ENCODE results near the gene BRI3.
A peak's percentile ranks its signal among the peaks of the same experiment; 100 is the strongest.

Gene BRI3

GRCh38 chr7:98252425-98253054 lies 28.9 kb upstream of the BRI3 start:
- no peak for DNase-seq (ENCODE audit: low read depth)

DNA sequence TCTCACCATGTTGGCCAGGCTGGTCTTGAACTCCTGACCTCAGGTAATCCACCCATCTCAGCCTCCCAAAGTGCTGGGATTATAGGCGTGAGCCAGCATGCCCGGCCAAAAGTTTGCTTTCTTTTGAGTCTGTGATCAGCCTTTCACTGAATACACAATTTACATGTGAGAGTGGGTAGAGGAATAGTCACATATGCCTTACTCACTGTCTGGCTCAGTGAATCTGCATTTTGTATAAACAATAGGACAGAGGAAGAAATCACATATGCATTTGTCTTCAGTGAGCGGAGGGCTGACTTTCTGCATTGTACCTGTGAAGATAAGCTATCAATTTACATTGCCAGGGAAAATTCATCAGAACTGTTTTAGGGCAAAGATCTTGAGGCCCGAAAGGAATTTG lies 27.0 kb upstream of the BRI3 start:
- no peak for DNase-seq (ENCODE audit: low read depth)

- no peak for DNase-seq (ENCODE audit: low read depth)
Observed at GRCh38 chr7:98254951-98255610, 26.4 kb upstream of the BRI3 start.

DNA sequence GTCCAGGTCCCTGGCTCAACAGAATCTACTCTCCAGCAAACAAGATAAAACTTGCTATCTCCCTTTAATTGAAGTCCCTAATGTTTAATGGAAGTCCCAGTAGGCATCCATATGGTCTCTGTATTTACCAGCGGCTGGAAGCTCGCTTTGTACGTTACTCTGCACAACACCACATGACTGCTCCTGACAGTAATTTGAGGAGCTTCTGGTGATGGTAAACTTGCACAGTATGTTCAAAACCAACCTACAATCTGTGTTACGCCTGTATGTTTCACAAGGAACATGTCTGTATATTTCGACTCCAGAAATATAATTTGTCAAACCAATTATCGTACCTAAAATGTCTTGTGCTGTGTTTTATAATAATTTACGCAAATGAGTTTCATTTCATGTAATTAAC lies 25.1 kb upstream of the BRI3 start:
- no peak for DNase-seq (ENCODE audit: low read depth)

DNA sequence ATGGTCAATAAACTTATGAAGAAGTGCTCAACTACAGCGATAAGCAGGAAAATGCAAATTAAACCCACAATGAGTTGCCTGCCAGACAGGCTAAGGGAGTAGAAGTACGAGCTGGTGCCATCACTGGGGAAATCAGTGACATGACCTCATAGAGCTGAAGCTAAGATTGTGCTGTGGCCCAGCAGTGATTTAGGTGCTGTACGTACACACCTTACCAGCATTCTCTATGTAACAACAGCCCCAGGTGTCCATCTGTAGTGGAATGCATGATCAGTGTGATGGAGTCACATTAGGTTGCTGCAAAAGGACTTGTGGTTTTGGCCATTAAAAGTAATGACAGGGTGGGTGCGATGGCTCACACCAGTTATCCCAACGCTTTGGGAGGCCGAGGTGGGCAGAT lies 23.8 kb upstream of the BRI3 start:
- DNase-seq (ENCODE audit: low read depth) = no peak

- no peak for DNase-seq (ENCODE audit: low read depth)
Observed at GRCh38 chr7:98265841-98266271, 15.6 kb upstream of the BRI3 start.

DNA sequence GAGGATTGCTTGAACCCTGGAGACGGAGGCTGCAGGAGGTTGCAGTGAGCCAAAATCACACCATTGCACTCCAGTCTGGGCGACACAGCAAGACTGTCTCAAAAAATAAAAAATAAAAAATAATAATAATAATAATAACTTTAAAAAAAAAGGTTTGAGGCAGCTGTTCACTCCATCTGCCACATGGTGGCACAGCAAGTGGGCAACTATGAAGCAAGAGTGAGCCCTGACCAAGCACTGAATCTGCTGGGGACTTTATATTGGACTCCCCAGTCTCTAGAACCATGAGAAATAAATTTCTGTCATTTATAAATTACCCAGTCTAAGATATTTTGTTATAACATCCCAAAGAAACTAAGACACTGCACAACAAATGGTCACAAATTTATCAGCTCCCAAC lies 14.6 kb upstream of the BRI3 start:
- no peak for DNase-seq (ENCODE audit: low read depth)

DNA sequence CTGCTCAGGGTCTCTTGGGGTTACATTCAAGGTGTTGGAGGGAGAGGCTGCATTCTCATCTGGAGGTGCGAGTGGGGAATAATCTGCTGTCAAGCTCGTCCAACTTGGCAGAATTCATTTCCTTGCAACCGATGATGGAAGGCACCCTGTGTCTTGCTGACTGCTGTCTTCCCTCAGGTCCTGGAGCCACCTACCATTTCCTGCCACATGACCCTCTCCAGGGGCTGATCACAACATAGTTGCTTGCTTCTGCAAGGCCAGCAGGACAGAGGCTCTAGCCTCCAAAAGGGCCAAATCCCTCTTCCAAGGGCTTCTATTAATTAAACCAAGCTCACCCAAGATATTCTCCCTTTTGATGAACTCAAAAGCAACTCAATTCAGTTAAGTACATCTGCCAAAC lies 14.2 kb upstream of the BRI3 start:
- DNase-seq (ENCODE audit: low read depth) = no peak

DNA sequence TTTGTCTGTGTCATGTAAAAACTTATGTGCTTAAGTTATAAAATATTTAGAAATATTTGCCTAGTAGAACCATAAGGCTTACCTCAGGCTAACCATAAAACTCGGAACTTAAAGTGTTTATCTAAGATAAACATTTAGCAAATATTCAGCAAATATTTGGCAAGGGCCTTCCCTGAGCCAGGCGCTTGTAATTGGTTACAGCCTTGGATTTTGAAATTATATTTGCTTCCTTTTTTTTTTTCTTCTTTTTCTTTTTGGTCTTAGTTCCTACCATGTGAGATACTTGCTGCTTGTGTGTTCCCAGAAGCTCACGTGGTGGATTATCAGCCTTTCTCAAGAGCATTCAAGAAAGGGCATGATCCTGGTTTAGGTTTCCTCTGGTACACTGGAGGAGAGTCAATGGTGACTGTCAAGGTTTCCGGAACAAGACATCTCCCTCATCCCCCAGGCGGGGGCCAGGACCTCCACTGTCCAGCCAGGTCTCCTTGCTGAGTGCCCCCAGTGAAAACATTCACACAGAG lies 5.2 kb upstream of the BRI3 start:
- no peak for DNase-seq (ENCODE audit: low read depth)

- DNase-seq (ENCODE audit: low read depth) = no peak
Observed at GRCh38 chr7:98278408-98278807, 3.1 kb upstream of the BRI3 start.

DNA sequence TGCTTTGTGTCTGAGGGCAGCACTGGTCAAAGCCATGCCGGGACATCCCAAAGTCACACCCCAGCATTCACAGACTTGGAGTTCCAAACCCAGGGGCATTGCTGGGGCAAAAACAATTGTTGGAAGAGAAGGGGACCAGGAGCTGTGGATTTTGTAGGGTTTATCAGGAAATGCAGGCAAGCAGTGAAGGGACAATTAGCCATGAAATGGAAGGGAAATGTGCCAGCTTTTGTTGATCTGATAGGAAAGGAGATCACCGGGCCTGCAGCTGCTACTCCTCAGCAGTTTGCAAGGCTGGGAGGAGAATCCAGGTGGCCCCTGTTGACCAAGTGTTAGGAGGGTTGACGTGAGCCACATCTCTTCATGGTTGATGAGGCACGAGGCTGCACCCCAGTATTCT lies 2.5 kb upstream of the BRI3 start:
- no peak for DNase-seq (ENCODE audit: low read depth)

GRCh38 chr7:98280296-98280695 lies 1.2 kb upstream of the BRI3 start:
- no peak for DNase-seq (ENCODE audit: low read depth)

DNA sequence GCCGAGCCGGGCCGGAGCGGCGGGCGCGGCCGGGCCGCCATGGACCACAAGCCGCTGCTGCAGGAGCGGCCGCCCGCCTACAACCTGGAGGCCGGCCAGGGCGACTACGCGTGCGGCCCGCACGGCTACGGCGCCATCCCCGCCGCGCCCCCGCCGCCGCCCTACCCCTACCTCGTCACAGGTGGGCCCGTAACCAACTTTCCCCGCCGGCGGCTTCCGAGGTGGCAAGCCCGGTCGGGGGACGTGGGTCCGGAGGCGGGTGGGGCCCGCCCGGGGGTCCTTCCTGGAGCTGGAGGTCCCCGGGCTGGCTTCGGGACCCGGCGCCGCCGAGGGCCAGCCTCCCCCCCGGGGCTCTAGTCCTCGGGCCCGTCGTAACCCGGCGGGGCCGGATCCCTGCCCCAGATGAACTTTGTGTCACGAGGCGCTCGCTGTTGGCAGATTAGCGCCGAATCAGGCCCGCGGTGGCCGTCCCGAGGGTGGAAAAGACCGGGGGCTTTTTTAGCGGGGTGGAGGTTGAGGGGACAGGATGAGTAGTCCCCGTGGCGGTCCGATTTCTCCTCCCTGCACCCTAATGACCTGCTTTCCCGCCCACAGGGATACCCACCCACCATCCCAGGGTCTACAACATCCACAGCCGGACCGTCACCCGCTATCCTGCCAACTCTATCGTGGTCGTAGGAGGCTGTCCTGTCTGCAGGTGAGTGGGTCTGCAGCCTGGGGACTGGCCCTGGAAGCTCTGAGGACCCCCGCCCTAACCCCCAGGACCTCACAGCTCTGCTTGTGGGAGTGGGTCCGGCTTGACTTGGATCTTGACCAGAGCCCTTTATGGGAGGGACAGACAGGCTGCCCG lies 496 bp downstream of the BRI3 start:
- DNase-seq (ENCODE audit: low read depth) = peak; percentile 15

DNA sequence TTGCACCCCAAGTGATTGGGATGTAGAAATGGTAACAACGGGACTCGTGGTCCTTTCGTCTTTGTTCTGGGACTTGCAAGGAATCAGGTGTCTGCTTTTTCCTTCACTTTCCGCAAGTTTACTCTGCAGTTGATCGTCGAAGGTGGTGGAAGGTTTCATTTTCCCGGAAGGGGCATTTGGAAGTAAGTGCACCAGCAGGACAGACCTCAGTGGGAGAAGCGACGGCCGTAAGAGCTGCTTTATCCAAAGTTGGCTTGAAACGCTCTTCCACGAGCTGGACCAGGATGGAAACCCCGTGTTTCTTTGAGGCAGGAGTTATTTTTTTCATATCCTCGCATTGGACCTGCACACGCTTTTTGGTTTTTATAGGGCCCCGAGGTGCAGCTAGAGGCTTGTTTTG lies 1.2 kb downstream of the BRI3 start:
- DNase-seq (ENCODE audit: low read depth) = no peak

GRCh38 chr7:98283127-98283886 lies 1.8 kb downstream of the BRI3 start:
- DNase-seq (ENCODE audit: low read depth) = no peak

DNA sequence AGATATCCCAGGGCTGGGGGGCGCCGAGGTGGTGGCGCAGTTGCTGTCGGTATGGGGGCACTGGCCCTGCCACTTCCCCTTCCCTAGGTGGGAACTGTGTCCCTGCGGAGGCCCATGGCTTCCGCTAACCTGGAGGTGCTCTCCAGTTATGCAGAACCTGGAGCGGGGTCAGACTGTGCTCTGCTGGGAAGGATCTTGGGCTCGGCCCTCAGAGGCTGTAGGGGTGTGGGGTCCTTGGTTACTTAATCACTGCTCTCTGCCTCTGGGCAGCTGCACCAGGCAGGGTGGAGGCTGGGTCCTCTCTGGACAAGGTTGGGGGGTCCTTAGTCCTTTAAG lies 2.4 kb downstream of the BRI3 start:
- no peak for DNase-seq (ENCODE audit: low read depth)

DNA sequence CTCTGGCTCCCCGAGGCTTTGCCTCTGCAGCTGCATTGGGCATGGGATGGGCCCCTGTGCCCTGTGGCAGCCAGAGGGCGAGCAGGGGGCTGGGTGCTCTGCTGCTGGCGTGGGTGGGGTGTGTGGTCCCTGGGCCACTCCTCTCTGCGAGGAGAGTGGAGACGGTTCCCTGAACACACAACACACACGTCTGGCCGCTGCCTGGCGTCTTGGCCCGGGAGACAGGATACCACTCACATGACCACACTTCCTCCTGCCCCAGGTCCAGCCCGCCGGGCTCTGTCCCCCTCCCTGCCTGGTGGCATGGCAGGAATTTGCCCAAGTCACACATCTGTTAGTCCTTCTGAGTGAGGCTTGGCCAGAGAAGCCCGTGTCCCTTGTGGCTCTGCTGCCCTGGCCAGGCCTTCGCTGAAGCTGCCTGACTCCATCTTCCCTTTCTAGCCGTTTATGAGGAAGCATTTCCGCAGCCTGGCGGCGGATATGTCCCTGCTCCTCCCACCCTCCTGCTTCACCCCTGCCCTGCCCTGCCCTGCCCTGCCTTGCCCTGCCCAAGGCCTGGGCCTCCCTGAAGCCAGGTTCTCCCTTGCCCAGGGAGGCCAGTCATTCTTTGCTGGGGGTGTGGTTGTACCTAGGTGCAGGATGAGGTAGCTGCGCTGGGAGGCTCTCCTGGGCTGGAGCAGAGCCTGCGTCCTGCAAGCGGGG lies 3.0 kb downstream of the BRI3 start:
- no peak for DNase-seq (ENCODE audit: low read depth)

DNA sequence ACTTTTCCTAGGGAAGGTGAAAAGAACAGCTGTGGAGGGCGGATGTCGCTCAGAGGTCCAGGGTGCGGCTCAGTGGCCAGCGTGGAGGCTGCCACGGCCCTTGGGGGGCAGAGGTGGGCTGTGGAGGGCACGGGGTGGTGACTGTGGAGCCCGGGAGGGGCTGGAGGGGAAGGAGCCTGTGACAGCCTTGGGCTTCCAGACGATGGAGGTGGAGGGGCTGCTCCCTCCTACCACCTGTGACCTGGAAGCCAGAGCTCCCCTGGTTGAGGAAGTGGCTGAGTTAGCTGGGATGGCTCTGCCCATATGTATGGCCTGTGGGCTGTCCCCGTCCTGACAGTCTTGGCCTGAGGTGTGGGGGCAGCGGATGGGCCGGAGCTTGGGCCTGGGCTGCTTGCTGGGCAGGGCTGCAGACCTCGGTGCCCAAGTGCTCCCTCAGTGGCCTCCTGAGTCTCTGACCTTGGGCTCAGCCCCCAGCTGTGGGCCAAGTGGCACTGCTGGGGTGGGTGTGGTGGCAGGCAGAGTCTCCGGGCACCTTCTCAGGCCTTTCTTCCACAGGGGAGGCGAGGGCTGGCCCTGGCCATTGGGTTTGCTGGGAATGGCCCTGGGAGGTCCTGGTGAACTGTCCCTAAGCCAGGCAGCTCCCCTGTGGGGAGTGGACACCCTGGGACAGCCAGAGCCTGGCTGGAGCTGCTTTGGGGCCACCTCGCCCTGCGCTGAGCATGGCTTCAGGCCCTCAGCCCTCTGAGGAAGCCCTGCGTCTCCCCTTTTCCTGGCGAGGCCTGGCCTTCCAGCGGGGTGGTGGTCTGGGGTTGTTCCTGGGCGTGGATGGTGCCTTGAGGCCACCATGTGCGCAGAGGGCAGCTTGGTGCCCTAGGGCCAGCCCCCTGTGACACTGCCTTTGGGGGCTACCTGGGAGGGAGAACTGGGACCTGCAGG lies 3.9 kb downstream of the BRI3 start:
- DNase-seq (ENCODE audit: low read depth) = no peak

DNA sequence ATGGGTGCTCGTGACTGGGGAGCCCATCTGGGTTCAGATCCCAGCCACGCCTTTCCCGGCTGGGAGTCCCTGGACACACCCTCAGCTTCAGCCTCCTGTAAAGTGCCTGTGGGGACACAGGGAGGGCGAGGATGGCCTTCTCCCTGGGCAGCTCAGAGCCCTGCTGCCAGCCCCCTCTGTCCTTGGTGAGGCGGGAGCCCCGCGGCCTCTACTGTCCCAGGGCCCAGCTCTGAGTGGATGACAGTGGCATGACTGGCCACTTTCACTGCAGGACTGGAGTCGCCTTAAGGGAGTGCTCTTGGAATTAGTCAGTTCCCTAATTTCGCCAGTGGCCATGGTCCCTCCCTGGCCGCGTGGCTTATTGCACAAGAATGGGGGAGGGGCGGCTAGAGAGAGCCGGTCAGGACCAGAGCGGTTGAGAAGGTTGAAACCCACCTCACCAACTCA lies 4.6 kb downstream of the BRI3 start:
- DNase-seq (ENCODE audit: low read depth) = no peak

- DNase-seq (ENCODE audit: low read depth) = no peak
Observed at GRCh38 chr7:98286701-98287485, 5.4 kb downstream of the BRI3 start.

Data from activated T-cell treated with anti-CD3 and anti-CD28 coated beads for 48 hours (primary cell).